SK-N-SH (cell line): ENCODE data around the gene HMGXB3. TPM values are rescaled to one million over a fixed set of nuclear protein-coding genes. Genes with fewer than 3 reads are reported as not detected.

ENCODE experiments used
- CTCF ChIA-PET: fragments of 300-600, 350-600 bp; formaldehyde crosslinking; extraction: SDS; loops from one replicate; lab custom pipeline; 2021; lab: Yijun Ruan, JAX
- POLR2A ChIA-PET: fragments of 350-600 bp; sonication (Branson Sonifier 250); formaldehyde crosslinking; extraction: SDS; loops from one replicate; lab custom pipeline; 2020; ENCODE audit warnings: antibody characterized with exemption, inconsistent platforms; lab: Yijun Ruan, JAX
- DNase-seq: peaks from one replicate; pipeline ENCODE4 v3.0.0; 2012
- H2AFZ ChIP-seq: fragments of 200-600 bp; sonication (generic); 2 replicates; pipeline ENCODE4 v1.8.1; 2016; ENCODE audit warnings: antibody characterized with exemption, mild to moderate bottlenecking, low read depth
- H3F3A ChIP-seq: fragments of 200-600 bp; sonication (generic); replicated peaks from 2 replicates; pipeline ENCODE3; 2016; ENCODE audit warnings: antibody characterized with exemption, mild to moderate bottlenecking; ENCODE audit not compliant: insufficient read depth
- H3K27ac ChIP-seq, 2 experiments: fragments of 200-500 bp in 1 of 2; fragments of 200-600 bp in 1 of 2; sonication (Bioruptor generic) in 1 of 2; sonication (generic), shearing (Covaris generic) in 1 of 2; 2 replicates each; pipeline versions ENCODE4 v1.5.1 to v1.6.1; 2014 to 2016; ENCODE audit warnings: low read depth in 2 of 2, inconsistent platforms in 1 of 2, low read length in 1 of 2, mild to moderate bottlenecking in 1 of 2, mixed read lengths in 1 of 2
- H3K27me3 ChIP-seq: fragments of 200-600 bp; sonication (generic), shearing (Covaris generic); 2 replicates; pipeline ENCODE4 v1.6.1; 2016; ENCODE audit warnings: mixed run types; ENCODE audit not compliant: insufficient read depth
- H3K36me3 ChIP-seq, 2 experiments: fragments of 200-500 bp in 1 of 2; fragments of 200-600 bp in 1 of 2; sonication (Bioruptor generic) in 1 of 2; sonication (generic) in 1 of 2; replicated peaks in 1 of 2; 2 replicates each; pipeline versions ENCODE3 to v1.5.1; 2014 to 2016; ENCODE audit warnings: low read length in 1 of 2, mild to moderate bottlenecking in 1 of 2; ENCODE audit not compliant: insufficient read depth in 2 of 2, control insufficient read depth in 1 of 2
- H3K4me1 ChIP-seq, 2 experiments: fragments of 200-500 bp in 1 of 2; fragments of 200-600 bp in 1 of 2; sonication (Bioruptor generic) in 1 of 2; sonication (generic), shearing (Covaris generic) in 1 of 2; 2 replicates each; pipeline versions ENCODE4 v1.5.1 to v1.6.1; 2014 to 2016; ENCODE audit warnings: low read depth in 1 of 2, low read length in 1 of 2, mixed run types in 1 of 2; ENCODE audit not compliant: insufficient read depth in 2 of 2, control insufficient read depth in 1 of 2
- H3K4me2 ChIP-seq: fragments of 200-600 bp; sonication (generic), shearing (Covaris generic); 2 replicates; pipeline ENCODE4 v1.6.1; 2017; ENCODE audit warnings: mixed run types
- H3K4me3 ChIP-seq, 2 experiments: fragments of 200-500 bp in 1 of 2; fragments of 200-600 bp in 1 of 2; sonication (Bioruptor generic) in 1 of 2; sonication (generic), shearing (Covaris generic) in 1 of 2; 2 replicates each; pipeline versions ENCODE4 v1.5.1 to v1.8.1; 2014 to 2016; ENCODE audit warnings: low read depth in 2 of 2, inconsistent platforms in 1 of 2, low read length in 1 of 2, mild to moderate bottlenecking in 1 of 2, mixed read lengths in 1 of 2, moderate library complexity in 1 of 2
- H3K79me2 ChIP-seq: fragments of 200-600 bp; sonication (generic); 2 replicates; pipeline ENCODE4 v1.8.1; 2017; ENCODE audit warnings: mild to moderate bottlenecking; ENCODE audit not compliant: insufficient read depth
- H3K9ac ChIP-seq: fragments of 200-600 bp; sonication (generic); 2 replicates; pipeline ENCODE4 v1.6.1; 2017; ENCODE audit warnings: mixed run types
- H3K9me2 ChIP-seq: fragments of 200-600 bp; sonication (generic); 2 replicates; pipeline ENCODE4 v1.6.1; 2017; ENCODE audit warnings: mixed run types
- H3K9me3 ChIP-seq: fragments of 200-600 bp; sonication (generic); 2 replicates; pipeline ENCODE4 v1.6.1; 2017; ENCODE audit warnings: mixed run types, mild to moderate bottlenecking, moderate library complexity
- H4K20me1 ChIP-seq: fragments of 200-600 bp; sonication (generic); 2 replicates; pipeline ENCODE4 v1.6.1; 2017; ENCODE audit warnings: mild to moderate bottlenecking, mixed run types; ENCODE audit not compliant: insufficient read depth
- CTCF ChIP-seq: fragments of 200-600 bp; sonication (generic); IDR thresholded peaks from 2 replicates; pipeline ENCODE4 v1.6.1; 2017; ENCODE audit warnings: antibody characterized with exemption, mild to moderate bottlenecking, moderate library complexity
- FOSL2 ChIP-seq: IDR thresholded peaks from 2 replicates; pipeline ENCODE4 v1.4.0; 2012; ENCODE audit warnings: low read depth, mild to moderate bottlenecking, moderate library complexity, borderline replicate concordance
- FOXJ3 ChIP-seq: sonication (generic); formaldehyde crosslinking; IDR thresholded peaks from 2 replicates; pipeline ENCODE4 v1.5.1; 2020; ENCODE audit warnings: mild to moderate bottlenecking, missing genetic modification reagents
- GABPA ChIP-seq: IDR thresholded peaks from 2 replicates; pipeline ENCODE4 v1.4.0; 2012; ENCODE audit warnings: low read depth, mild to moderate bottlenecking
- IRF3 ChIP-seq: fragments of 150-350 bp; IDR thresholded peaks from 2 replicates; pipeline ENCODE4 v1.6.1; 2016; ENCODE audit warnings: mild to moderate bottlenecking, low read depth, low read length
- MEF2A ChIP-seq: IDR thresholded peaks from 2 replicates; pipeline ENCODE4 v1.4.0; 2012; ENCODE audit warnings: low read depth, borderline replicate concordance
- MXI1 ChIP-seq: IDR thresholded peaks from 2 replicates; pipeline ENCODE4 v1.6.1; 2012; ENCODE audit warnings: mild to moderate bottlenecking, low read depth, low read length, improper control_type of control experiment
- NRF1 ChIP-seq: IDR thresholded peaks from 2 replicates; pipeline ENCODE4 v1.6.1; 2012; ENCODE audit warnings: low read depth, mild to moderate bottlenecking, low read length
- POLR2AphosphoS5 ChIP-seq: IDR thresholded peaks from 2 replicates; pipeline ENCODE4 v1.6.1; 2012; ENCODE audit warnings: low read depth, low read length
- RCOR1 ChIP-seq: fragments of 150-350 bp; IDR thresholded peaks from 2 replicates; pipeline ENCODE4 v1.6.1; 2017; ENCODE audit warnings: antibody characterized with exemption, low read length
- SIN3A ChIP-seq: IDR thresholded peaks from 2 replicates; pipeline ENCODE4 v1.6.1; 2012; ENCODE audit warnings: low read depth, mild to moderate bottlenecking, low read length, moderate library complexity, borderline replicate concordance
- SMC3 ChIP-seq: IDR thresholded peaks from 2 replicates; pipeline ENCODE4 v1.6.1; 2012; ENCODE audit warnings: low read depth, low read length, improper control_type of control experiment
- TAF1 ChIP-seq: IDR thresholded peaks from 2 replicates; pipeline ENCODE4 v1.6.1; 2012; ENCODE audit warnings: low read depth, mild to moderate bottlenecking, low read length, moderate library complexity, borderline replicate concordance
- TCF12 ChIP-seq: IDR thresholded peaks from 2 replicates; pipeline ENCODE4 v1.4.0; 2012
- TEAD4 ChIP-seq: IDR thresholded peaks from 2 replicates; pipeline ENCODE4 v1.4.0; 2012; ENCODE audit warnings: mild to moderate bottlenecking, borderline replicate concordance; ENCODE audit not compliant: insufficient read depth
- USF1 ChIP-seq: IDR thresholded peaks from 2 replicates; pipeline ENCODE4 v1.4.0; 2012; ENCODE audit warnings: low read depth, borderline replicate concordance
- USF2 ChIP-seq: fragments of 150-350 bp; IDR thresholded peaks from 2 replicates; pipeline ENCODE4 v1.6.1; 2017; ENCODE audit warnings: antibody characterized with exemption, low read length, low read depth, borderline replicate concordance
- YY1 ChIP-seq: IDR thresholded peaks from 2 replicates; pipeline ENCODE4 v1.4.0; 2012; ENCODE audit warnings: low read depth, mild to moderate bottlenecking
- ZBTB33 ChIP-seq: IDR thresholded peaks from 2 replicates; pipeline ENCODE4 v1.4.0; 2012; ENCODE audit warnings: low read depth, borderline replicate concordance
- WGBS: methylation state at CpG from one replicate; pipeline ENCODE4 v1.1.6; 2017; ENCODE audit warnings: low lambda C conversion rate; 5-methylcytosine and 5-hydroxymethylcytosine counted together
- polyA plus RNA-seq, 3 experiments: library from polyadenylated mRNA; depleted of rRNA; stranded (reverse); fragments of >200 nt; gene quantifications; 2 replicates each; pipeline ENCODE4 v1.2.3, GENCODE V29; 2012

HMGXB3 gene
- polyA plus RNA-seq, 1 of the 3 experiments (the other 2 are of a cell fraction) = 28.8 TPM

GRCh38 chr5:150057511-150057910 is 57.0 kb downstream of the HMGXB3 start:
- no peak overlapping the region for H3K4me2 ChIP-seq
- H2AFZ ChIP-seq = no peak overlapping the region
- H3K79me2 ChIP-seq = no peaks in the 10 kb centered on the region
- no peaks in the 10 kb centered on the region for H3K9me2 ChIP-seq
- no peak for DNase-seq
- POLR2A ChIA-PET = no interaction called here
- CTCF ChIA-PET = interaction anchor here (1.0 kb wide), 1 partner anchor 10 kb away, joined by 3 read pairs; no protein-coding TSS in a partner anchor
- H3K27ac ChIP-seq = peak overlapping the region in 1 of 2 experiments; percentile 73; a peak in 1 of 4 replicates
- H3K9me3 ChIP-seq = no peaks in the 10 kb centered on the region
- H3K27me3 ChIP-seq = no peaks in the 10 kb centered on the region
- peaks cover 4 to 20% of the 10 kb centered on the region in 2 experiments; a peak in 3 of 4 replicates for H3K4me1 ChIP-seq
- H4K20me1 ChIP-seq = no peaks in the 10 kb centered on the region
- WGBS = no CpG with 5 or more reads among the region's 2 CpGs
- H3F3A ChIP-seq = peaks cover 5% of the 10 kb centered on the region
- peaks cover 10 to 29% of the 10 kb centered on the region in 2 experiments for H3K36me3 ChIP-seq
- TF ChIP-seq YY1 (no peak), ZBTB33 (no peak), POLR2AphosphoS5 (no peak), TEAD4 (no peak), GABPA (no peak), SIN3A (no peak), MXI1 (no peak), USF2 (no peak), SMC3 (no peak), USF1 (no peak), TAF1 (no peak), TCF12 (no peak), FOSL2 (no peak), NRF1 (no peak), RCOR1 (no peak), FOXJ3 (CRISPR knock-in tag) (no peak), MEF2A (no peak), IRF3 (no peak), CTCF (no peak)
- H3K9ac ChIP-seq = no peak overlapping the region
- H3K4me3 ChIP-seq = no peak overlapping the region
